ENCODE results near the gene HTRA1.

Gene HTRA1

DNA sequence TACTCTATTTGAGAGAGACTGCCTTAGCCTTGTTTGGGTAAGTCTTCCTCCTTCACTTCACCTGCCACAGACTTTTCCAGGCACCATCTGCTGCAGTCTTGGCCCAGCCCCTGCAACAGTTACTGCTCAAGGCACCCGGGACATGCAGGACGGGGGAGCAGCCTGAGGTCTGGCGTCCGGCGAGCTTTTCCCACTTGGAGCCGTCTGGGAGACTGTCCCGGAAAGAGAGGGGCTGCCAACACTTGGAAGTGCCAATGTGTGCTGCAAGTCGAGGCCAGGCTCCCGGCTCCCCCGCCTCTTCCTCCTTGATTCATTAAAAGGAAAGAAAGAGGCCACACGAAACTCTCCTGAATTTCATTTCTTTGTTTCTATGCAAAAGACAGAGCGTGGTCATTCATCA, 13.7 kb downstream of the HTRA1 start:
- ATAC-seq = no peak

GRCh38 chr10:122475591-122476332, 14.4 kb downstream of the HTRA1 start:
- Mint-ChIP-seq H3K36me3 (ENCODE audit: low read depth) (no peaks in the 10 kb centered on the region), H3K4me1 (peaks cover 5% of the 10 kb centered on the region), H3K4me3 (no peak overlapping the region), H3K27ac (no peak overlapping the region), H3K9me3 (no peaks in the 10 kb centered on the region), H3K27me3 (peaks cover 13% of the 10 kb centered on the region)
- no peak for DNase-seq
- no peak for ATAC-seq

More for the DNA sequence above, 13.7 kb downstream of the HTRA1 start:
- no peak overlapping the region for H3K4me3 Mint-ChIP-seq
- DNase-seq = no peak
- H3K27me3 Mint-ChIP-seq = peaks cover 14% of the 10 kb centered on the region
- no peaks in the 10 kb centered on the region for H3K36me3 Mint-ChIP-seq (ENCODE audit: low read depth)
- H3K9me3 Mint-ChIP-seq = no peaks in the 10 kb centered on the region
- no peak overlapping the region for H3K27ac Mint-ChIP-seq
- H3K4me1 Mint-ChIP-seq = peaks cover 5% of the 10 kb centered on the region

DNA sequence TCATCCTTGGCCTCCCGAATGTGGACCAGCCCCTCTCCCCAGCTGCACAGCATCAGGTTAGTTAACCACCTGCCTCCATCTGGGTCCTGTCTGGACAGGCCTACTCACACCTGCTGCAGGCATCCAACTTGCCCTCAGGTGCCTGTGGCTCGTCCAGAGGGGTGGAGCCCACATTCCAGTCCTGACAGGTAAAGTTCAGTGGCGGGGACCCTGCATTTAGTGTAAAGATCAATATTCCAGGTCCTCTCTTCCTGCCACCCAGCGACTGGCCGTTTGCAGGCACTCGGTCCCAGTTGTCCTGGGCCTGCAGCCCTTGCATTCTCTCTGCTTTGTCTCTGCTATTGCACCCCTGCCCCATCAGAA, 15.0 kb downstream of the HTRA1 start:
- Mint-ChIP-seq H3K4me1 (peaks cover 5% of the 10 kb centered on the region), H3K4me3 (no peak overlapping the region), H3K9me3 (no peaks in the 10 kb centered on the region), H3K27ac (no peak overlapping the region), H3K36me3 (ENCODE audit: low read depth) (no peaks in the 10 kb centered on the region), H3K27me3 (peaks cover 9% of the 10 kb centered on the region)
- no peak for ATAC-seq
- no peak for DNase-seq

- peaks cover 5% of the 10 kb centered on the region for H3K4me1 Mint-ChIP-seq
- H3K4me3 Mint-ChIP-seq = no peak overlapping the region
- peaks cover 9% of the 10 kb centered on the region for H3K27me3 Mint-ChIP-seq
- no peaks in the 10 kb centered on the region for H3K36me3 Mint-ChIP-seq (ENCODE audit: low read depth)
- no peak overlapping the region for H3K27ac Mint-ChIP-seq
- ATAC-seq = no peak
- H3K9me3 Mint-ChIP-seq = peaks cover 4% of the 10 kb centered on the region
- no peak for DNase-seq
Observed at GRCh38 chr10:122477436-122477835, 16.1 kb downstream of the HTRA1 start.

DNA sequence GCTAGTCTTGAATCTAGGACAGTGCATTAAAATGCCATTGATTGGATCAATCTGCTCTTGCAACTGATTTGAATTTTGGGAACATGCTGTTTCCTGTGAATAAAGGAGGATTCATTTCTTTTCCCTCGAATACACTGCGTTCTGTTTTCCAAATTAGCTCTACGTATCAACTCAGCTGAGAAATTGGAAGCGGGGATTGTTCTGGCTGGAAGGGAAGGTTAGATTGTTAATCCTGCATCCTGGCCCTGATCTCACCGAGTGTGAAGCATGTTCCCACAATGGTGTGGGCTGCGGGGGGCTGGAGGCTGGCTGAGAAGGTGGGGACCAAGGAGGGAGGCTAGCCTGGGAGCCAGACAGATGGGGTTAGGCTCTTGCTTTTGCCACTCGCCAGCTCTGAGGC, 17.6 kb downstream of the HTRA1 start:
- ATAC-seq (no peak), DNase-seq (no peak)
- H3K4me1 Mint-ChIP-seq = peaks cover 5% of the 10 kb centered on the region
- H3K27ac Mint-ChIP-seq = no peak overlapping the region
- peaks cover 4% of the 10 kb centered on the region for H3K9me3 Mint-ChIP-seq
- H3K27me3 Mint-ChIP-seq = peaks cover 9% of the 10 kb centered on the region
- no peaks in the 10 kb centered on the region for H3K36me3 Mint-ChIP-seq (ENCODE audit: low read depth)
- H3K4me3 Mint-ChIP-seq = no peak overlapping the region

DNA sequence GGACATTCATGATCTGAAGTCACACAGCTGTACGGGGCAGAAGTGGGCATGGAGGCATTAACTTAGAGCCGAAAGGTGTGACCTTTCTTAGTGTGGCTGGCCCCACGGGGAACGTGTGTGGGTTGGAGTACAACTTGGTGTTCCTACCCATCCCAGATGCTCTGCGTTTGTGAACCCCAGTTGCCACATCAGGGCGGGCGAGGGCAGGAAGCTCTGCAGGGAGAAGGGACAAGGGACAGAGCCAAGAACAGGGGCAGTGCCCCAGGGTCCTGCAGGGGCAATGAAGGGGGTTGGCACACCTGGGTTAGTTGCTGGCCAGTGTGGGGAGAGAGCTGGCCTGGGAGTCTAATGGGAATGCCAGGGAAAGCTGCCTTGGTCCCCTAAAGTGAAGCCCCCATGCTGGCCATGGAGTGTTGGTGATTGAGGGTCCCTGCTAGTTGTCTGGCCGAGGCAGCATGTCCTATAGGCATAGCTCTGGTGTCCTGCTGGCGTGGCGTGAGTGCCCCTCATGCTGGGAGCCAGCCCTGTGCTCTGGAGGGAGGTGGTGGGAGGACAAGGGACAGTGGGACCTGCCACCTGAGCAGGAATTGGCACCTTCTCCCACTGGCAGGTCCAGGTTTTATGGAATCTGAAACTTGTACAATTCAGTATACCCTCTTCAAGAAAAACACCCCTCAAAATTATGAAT, 18.9 kb downstream of the HTRA1 start:
- H3K27ac Mint-ChIP-seq = no peak overlapping the region
- DNase-seq (no peak), ATAC-seq (no peak)
- no peak overlapping the region for H3K4me3 Mint-ChIP-seq
- H3K9me3 Mint-ChIP-seq = peaks cover 4% of the 10 kb centered on the region
- H3K4me1 Mint-ChIP-seq = no peaks in the 10 kb centered on the region
- H3K36me3 Mint-ChIP-seq (ENCODE audit: low read depth) = no peaks in the 10 kb centered on the region
- H3K27me3 Mint-ChIP-seq = peaks cover 4% of the 10 kb centered on the region

- Mint-ChIP-seq H3K9me3 (peaks cover 4% of the 10 kb centered on the region), H3K4me1 (no peaks in the 10 kb centered on the region), H3K27me3 (peaks cover 4% of the 10 kb centered on the region), H3K27ac (no peak overlapping the region), H3K36me3 (ENCODE audit: low read depth) (no peaks in the 10 kb centered on the region), H3K4me3 (no peak overlapping the region)
- DNase-seq (no peak), ATAC-seq (no peak)
Observed at GRCh38 chr10:122481296-122482056, 20.1 kb downstream of the HTRA1 start.

- no peak for ATAC-seq
- H3K27ac Mint-ChIP-seq = no peak overlapping the region
- H3K27me3 Mint-ChIP-seq = peaks cover 3% of the 10 kb centered on the region
- peaks cover 4% of the 10 kb centered on the region for H3K9me3 Mint-ChIP-seq
- no peaks in the 10 kb centered on the region for H3K4me1 Mint-ChIP-seq
- no peak overlapping the region for H3K4me3 Mint-ChIP-seq
- DNase-seq = no peak
- no peaks in the 10 kb centered on the region for H3K36me3 Mint-ChIP-seq (ENCODE audit: low read depth)
Observed at GRCh38 chr10:122484276-122485060, 23.1 kb downstream of the HTRA1 start.

DNA sequence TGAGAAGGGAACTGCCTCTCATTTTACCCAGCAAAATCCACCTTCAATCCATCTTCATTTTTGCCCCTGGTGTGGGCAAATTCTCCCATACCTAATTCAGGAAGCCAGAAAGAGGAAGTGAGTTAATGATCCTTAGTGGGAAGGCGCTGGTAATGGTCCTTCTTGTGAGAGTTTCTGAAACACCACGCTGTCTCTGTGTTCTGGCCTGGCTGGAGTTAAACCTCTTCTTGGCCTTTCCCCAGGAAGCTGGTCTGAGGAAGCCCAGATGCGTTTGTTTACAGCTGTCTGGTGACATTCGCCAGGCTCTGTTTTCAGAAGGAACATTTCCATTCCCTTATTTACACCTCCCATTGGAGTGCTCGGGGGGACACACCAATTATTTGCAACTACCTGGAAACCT, 24.3 kb downstream of the HTRA1 start:
- Mint-ChIP-seq H3K4me3 (no peak overlapping the region), H3K9me3 (peaks cover 4% of the 10 kb centered on the region), H3K27ac (no peak overlapping the region), H3K27me3 (peaks cover 3% of the 10 kb centered on the region), H3K36me3 (ENCODE audit: low read depth) (no peaks in the 10 kb centered on the region), H3K4me1 (peaks cover 3% of the 10 kb centered on the region)
- DNase-seq = no peak
- no peak for ATAC-seq

DNA sequence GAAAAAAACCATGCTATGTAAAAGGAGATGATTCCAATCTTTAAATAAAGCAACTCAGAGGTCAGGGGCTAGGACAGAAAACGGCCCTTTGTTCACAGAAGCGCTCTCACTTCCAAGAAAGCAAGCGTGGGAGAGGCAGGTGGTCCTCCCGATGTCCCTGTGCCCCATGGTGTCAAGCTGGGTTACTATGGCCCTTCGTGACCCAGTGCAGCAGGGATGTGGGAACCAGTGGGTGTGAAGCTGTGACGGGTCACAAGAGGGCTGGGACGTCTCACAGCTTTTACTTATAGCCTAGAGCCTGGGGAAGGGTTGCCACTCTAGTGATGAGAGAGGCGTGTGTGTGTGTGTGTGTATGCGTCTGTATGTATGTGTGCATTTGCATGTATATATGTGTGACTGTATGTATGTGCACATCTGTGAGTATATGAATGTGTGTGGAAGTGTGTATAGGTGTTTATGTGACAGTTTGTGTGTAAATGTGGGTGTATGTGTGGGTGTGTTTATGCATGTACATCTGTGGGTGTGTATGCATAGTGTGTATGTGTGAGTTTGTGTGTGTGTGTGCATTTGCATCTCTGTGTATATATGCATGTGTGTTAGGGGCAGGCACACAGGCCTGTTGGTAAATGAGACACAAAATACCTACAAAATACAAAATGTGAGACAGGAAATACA, 25.2 kb downstream of the HTRA1 start:
- Mint-ChIP-seq H3K4me3 (no peak overlapping the region), H3K27ac (no peak overlapping the region), H3K36me3 (ENCODE audit: low read depth) (no peaks in the 10 kb centered on the region), H3K4me1 (peaks cover 11% of the 10 kb centered on the region), H3K27me3 (peaks cover 3% of the 10 kb centered on the region), H3K9me3 (peaks cover 3% of the 10 kb centered on the region)
- DNase-seq (no peak), ATAC-seq (no peak)

DNA sequence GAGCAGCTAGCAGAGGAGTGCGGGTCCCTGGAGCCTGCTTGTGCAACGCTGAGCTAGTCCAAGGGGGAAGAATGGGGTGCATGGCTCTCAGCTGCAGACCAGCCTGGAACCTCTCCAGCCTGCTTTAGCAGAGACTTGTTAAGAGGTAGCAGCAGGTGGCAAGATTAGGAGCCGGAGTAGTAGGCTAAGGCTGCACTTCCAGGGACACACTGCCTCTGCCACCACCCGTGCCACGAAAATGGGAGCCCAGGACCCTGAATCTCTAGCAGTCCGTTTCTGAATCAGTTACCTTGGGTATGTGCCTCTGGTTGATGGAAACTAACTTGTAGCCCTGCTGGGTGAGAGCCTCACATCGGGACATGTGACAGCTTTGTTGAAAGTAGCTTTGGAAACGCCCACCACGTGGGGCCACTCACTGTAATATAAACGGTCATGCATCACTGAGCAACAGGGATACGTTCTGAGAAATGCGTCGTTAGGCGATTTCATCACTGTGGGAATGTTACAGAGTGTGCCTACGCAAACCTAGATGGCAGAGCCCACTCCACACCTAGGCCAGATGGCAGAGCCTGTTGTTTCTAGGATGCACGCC, 25.9 kb downstream of the HTRA1 start:
- Mint-ChIP-seq H3K27ac (no peak overlapping the region), H3K36me3 (ENCODE audit: low read depth) (no peaks in the 10 kb centered on the region), H3K4me1 (peaks cover 15% of the 10 kb centered on the region), H3K9me3 (no peaks in the 10 kb centered on the region), H3K27me3 (peaks cover 3% of the 10 kb centered on the region), H3K4me3 (no peak overlapping the region)
- ATAC-seq (no peak), DNase-seq (no peak)

- no peak overlapping the region for H3K4me3 Mint-ChIP-seq
- ATAC-seq = no peak
- no peak for DNase-seq
- H3K27ac Mint-ChIP-seq = no peak overlapping the region
- peaks cover 15% of the 10 kb centered on the region for H3K4me1 Mint-ChIP-seq
- H3K9me3 Mint-ChIP-seq = no peaks in the 10 kb centered on the region
- H3K36me3 Mint-ChIP-seq (ENCODE audit: low read depth) = no peaks in the 10 kb centered on the region
- no peaks in the 10 kb centered on the region for H3K27me3 Mint-ChIP-seq
Observed at GRCh38 chr10:122490268-122490667, 28.9 kb downstream of the HTRA1 start.

GRCh38 chr10:122490786-122491680, 29.7 kb downstream of the HTRA1 start:
- peak; percentile 84 for ATAC-seq

More at GRCh38 chr10:122490786-122491680, 29.7 kb downstream of the HTRA1 start:
- no peak overlapping the region for H3K4me3 Mint-ChIP-seq
- no peaks in the 10 kb centered on the region for H3K9me3 Mint-ChIP-seq
- DNase-seq = peak; percentile 35
- H3K36me3 Mint-ChIP-seq (ENCODE audit: low read depth) = no peaks in the 10 kb centered on the region
- H3K4me1 Mint-ChIP-seq = peaks cover 20% of the 10 kb centered on the region
- no peak overlapping the region for H3K27ac Mint-ChIP-seq
- no peaks in the 10 kb centered on the region for H3K27me3 Mint-ChIP-seq

Measured in activated naive CD8-positive, alpha-beta T cell treated with anti-CD3 and anti-CD28 coated beads, Interleukin-2, amount 50 U/mL, for 24 hours (primary cell).